Peyer's patch (tissue), 4 donors: ENCODE data around the gene YAP1.

Experiments
- CTCF ChIP-seq, 6 experiments: fragments of 450-650 bp in 4 of 6; fragments of 200-600 bp in 2 of 6; sonication (generic) in 1 of 6; IDR thresholded peaks; one replicate each; pipeline ENCODE4 v1.5.1; 2017 to 2019; ENCODE audit warnings: antibody characterized with exemption in 6 of 6, mild to moderate bottlenecking in 3 of 6, moderate library complexity in 1 of 6
- POLR2A ChIP-seq, 2 donors: fragments of 450-650 bp; IDR thresholded peaks; one replicate each; pipeline ENCODE4 v1.5.1; 2017; ENCODE audit warnings: antibody characterized with exemption in 2 of 2, mild to moderate bottlenecking in 2 of 2, moderate library complexity in 2 of 2

GRCh38 chr11:102118937-102119336 is 8.7 kb downstream of the YAP1 start:
- TF ChIP-seq CTCF (IDR thresholded peaks at IDR 0.05) (no peak), POLR2A (IDR thresholded peaks at IDR 0.05) (no peak)
